Stimulated activated CD8-positive, alpha-beta memory T cell treated with anti-CD3 and anti-CD28 coated beads, Interleukin-7, amount 100 ng/mL, for 1 hour (primary cell): Measurements from ENCODE around the gene PREPL.
"Not testable (repeated sequence)": the region's sequence is repeated elsewhere in the genome, so short reads cannot be mapped to it uniquely, and the experiment has no call there.

Experiments used
- DNase-seq, 2 donors: peaks; one replicate each; pipeline ENCODE4 v3.0.0-alpha.2; 2020; ENCODE audit warnings: low read depth in 2 of 2

Gene PREPL

DNA sequence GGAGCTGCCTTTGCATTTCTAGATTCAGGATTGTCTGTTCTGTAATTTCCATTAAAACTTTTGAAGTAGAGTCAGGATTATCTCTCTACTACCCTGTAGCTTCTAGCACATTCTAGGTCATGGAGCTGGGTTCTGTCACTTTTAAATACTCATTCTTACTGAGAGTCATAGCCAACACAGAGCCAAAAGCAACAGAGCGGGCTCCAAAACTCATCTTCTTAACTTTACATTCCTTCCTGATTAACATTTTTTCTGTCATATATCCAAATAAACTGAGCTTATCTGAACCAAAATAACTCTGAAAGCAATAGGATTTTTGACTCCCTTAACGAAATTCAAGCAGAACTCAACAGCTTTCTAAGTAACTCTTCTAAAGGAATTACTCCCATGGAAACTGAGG lies 12.9 kb downstream of the PREPL start:
- DNase-seq = no peak

DNA sequence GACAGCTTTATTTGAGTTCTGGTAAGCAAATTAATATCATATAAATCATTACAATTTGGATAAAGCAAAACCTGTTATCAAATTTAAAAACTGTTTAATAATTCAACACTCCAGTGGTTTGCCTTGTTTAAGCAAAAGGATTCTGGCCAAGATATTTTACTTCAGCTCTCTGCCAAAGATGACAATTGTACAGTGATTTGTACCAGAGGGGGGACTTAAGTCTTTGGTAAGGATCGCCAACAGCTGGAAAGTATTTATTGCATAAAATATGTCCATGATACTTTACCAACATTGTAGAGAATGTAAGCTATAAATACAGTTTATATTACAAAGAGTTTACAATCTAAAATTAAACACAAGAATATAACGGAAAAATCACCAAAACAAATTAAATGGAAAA lies 13.8 kb downstream of the PREPL start:
- no peak for DNase-seq

DNA sequence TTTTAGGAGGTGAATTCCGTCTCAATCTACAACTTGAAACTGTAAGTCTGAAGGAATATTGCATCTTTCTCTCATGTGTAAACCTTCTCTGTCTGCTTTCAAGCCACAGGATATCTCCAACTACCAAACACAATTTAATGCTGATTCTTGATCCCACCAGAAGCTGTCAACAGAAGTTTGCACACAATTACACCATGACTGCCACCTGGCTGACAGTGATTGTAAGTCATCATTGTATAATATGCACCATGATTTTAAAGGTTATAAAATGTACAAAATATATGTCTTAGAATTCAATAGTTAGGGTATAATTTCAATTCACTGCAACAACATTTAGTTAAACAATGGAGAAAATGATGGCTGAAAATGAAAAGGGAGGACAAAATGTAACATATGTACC lies 18.4 kb downstream of the PREPL start:
- no peak for DNase-seq

GRCh38 chr2:44335806-44336538 lies 25.3 kb downstream of the PREPL start:
- no peak for DNase-seq

DNA sequence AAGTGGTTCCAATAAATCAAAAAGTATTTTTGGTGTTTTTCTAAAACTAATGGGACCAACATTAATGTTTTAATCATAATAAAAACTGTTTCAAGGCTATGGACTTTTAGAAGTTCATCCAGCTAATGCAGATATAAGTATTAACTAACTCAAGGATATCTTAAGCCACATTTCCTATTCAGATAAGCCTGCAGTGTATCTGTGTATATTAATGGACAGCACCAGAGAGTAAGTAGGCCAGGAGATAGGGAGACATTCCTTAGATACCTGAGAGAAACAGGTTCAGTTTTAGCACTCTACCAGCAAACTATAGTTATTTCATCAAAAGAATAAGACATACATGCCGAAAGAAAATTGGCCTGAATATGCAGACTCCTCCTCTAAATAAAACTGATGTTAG lies 27.3 kb downstream of the PREPL start:
- no peak for DNase-seq

GRCh38 chr2:44330801-44331200 lies 30.5 kb downstream of the PREPL start:
- no peak for DNase-seq

DNA sequence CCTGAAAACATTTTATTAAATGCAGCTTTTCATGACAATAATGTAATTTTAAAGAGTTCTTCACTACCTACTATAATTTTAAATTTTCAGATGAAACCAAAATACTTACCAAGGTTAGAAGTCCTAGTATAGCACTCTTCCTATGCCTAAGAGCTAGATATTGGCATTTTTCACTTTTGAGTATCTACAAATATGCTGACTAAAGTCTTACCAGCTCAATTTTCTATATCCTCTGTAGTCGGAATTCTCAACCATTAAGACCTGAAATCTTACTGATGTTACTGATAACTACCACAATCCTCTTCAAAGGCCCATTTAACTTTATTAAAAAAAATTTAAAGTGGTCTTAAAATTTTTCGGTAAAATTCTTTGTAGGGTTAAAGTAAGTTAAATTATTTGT lies 32.0 kb downstream of the PREPL start:
- DNase-seq = no peak

GRCh38 chr2:44328750-44329149 lies 32.5 kb downstream of the PREPL start:
- no peak for DNase-seq

DNA sequence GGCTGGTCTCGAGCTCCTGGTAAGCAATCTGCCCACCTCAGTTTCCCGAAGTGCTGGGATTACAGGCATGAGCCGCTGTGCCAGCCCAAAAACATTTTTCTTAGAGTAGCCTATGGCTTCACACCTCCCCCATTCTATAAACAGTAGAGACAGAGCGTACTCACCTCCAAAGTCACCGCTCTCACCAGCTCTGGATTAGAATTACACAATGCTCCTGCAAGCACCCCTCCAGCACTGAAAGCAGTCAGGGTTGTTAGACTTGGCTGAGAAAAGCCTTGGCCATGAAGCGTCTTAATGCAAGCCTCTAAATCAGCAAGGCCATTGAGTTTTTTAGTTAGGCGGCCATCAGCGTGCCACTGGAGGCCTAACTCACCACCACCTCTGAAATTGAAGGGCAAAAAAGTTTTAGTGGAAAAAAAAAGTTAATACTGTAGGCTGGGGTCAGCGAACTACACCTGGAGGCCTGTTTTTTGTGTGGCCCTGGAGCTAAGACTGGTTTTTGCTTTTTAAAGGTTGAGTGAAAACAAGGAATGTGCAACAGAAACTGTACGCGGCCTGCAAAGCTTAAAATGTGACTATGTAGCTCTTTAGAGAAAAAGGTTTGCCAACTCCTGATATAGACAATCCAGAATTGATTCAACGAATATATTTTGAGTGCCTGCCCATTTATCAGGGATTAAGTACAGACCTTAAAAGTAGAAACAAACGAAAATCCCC lies 34.6 kb downstream of the PREPL start:
- no peak for DNase-seq

- DNase-seq = no peak
These were observed 35.4 kb downstream of the PREPL start for GRCh38 chr2:44325897-44326296.

GRCh38 chr2:44324971-44325426 lies 36.3 kb downstream of the PREPL start:
- no peak for DNase-seq

GRCh38 chr2:44321360-44321759 lies 39.9 kb downstream of the PREPL start:
- DNase-seq = no peak

DNA sequence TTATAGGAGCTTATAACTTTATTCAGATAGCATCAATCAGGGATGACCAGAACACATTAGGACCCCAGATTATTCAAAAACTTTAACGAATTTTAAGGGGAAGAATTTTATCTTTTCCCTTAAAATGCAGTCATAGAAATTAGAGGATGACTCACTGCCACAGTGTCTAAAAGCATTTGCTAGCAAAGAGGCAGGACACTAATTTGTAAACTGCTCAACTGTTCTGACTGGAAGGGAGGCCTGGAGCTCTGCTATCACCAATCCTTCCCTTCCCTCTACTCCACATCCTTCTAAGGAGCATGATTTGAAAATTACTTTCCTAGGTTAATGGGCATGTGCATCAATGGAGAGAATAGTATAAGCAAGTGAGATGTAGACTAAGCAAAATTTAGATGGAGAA lies 40.5 kb downstream of the PREPL start:
- DNase-seq = no peak

DNA sequence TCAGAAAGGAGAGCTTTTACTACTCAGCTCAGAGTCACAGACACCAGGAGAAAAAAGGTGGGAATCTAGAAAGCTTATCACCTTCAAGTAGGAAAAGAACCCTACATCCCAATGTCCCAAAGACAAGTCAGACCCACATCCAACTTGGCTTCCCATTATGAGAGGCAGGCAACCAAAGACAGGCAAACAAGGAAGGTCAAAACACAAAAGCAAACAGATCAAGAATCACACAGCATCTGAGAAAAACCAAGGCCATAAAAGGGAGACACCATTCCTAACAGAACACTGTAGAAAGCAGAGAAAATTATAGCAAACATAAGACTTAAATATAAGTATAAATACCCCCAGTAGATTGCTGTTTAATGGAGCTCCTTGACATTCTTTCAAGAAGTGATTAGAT lies 45.3 kb downstream of the PREPL start:
- no peak for DNase-seq

- DNase-seq = no peak
These were observed 46.9 kb downstream of the PREPL start for GRCh38 chr2:44314362-44314761.

DNA sequence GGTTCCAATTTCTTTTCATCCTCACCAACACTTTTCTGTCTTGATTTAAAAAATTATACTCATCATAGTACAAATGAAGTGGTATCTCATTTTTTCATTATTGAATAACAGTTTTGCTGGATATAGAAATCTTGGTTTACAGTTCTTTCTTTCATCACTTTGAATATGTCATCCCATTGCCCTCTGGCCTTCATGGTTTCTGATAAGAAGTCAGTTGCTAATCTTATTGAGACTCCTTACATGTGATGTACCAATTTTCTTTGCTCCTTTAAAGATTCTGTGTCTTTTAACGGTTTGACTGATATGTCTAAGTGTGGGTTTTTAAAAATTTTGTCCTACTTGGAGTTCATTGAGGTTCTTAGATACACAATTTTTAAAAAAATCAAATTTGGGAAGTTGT lies 51.0 kb downstream of the PREPL start:
- no peak for DNase-seq

DNA sequence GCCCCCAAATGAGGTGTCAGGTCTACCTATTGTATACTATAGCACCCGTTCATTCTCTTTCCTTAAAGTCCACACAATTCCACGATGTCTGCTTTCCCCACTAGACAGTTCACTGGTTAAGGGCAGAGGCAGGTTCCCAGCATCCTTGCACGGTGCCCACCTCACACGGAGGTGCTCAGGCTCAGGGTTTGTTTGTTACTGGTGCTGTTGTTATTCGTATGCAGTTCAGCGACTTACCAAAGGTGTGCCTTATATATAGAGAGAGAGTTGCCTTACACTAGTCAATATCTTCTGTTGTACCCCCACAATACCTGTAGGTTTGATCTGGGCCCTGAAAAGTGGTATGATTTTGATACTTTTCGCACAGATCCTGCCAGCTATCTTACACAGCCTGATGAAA lies 55.4 kb downstream of the PREPL start:
- no peak for DNase-seq

DNA sequence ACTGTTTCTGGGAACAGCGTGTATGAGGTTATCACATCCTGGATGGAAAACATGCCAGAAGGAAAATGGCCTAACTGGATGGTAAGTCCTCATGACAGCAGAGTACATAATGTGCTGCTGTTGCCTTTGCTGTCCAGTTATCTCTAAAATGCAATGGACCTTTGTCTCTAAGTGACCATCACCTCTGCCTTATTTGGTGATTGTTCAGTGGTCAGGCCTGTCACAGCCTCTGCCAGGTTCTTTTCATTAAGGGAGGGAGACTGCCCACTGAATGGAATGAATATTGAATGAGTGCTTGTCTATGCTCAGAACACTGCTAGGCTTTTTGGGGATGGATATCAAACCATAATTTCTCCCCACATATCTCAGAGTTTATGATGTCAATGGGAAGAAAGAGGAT lies 57.0 kb downstream of the PREPL start:
- DNase-seq = no peak

DNA sequence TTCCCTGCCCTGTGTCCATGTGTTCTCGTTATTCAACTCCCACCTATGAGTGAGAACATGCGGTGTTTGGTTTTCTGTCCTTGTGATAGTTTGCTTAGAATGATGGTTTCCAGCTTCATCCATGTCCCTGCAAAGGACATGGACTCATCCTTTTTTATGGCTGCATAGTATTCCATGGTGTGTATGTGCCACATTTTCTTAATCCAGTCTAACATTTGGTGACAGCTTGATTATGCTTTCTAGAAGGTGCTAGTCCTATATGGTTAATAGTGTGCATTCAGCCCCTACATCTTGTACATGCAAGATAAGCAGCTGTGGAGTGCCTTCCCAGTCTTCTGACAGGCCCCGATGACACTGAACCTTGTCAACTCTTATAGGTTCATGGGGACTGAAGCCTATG lies 57.5 kb downstream of the PREPL start:
- DNase-seq = not testable (repeated sequence)

DNA sequence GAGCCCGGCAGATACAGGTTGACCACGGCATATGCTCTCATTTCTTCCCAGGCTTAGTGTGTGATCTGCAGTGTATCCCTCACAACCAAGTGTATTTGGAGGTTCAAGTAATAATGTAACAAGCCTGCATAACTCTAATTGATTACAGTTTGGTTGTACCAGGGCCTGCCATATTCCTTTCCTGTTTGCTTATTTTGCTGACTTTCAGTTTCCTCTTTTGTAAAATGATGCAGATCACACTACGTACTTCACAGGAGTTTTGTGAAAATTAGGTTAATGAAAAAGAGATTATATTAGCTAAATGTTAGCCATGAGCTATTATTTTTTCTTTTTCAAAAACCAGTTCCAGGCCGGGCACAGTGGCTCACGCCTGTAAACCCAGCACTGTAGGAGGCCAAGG lies 60.2 kb downstream of the PREPL start:
- no peak for DNase-seq

GRCh38 chr2:44299635-44300034 lies 61.7 kb downstream of the PREPL start:
- no peak for DNase-seq

GRCh38 chr2:44297431-44297830 lies 63.9 kb downstream of the PREPL start:
- DNase-seq = no peak

GRCh38 chr2:44296653-44297052 lies 64.6 kb downstream of the PREPL start:
- DNase-seq = no peak
